Mesothelial cell of epicardium (in vitro differentiated cells): Measurements from ENCODE around the gene CCDC197. TPM values are rescaled to one million over a fixed set of nuclear protein-coding genes. Genes with fewer than 3 reads are reported as not detected.

Source experiments
- DNase-seq, 2 experiments: peaks; one replicate each; pipeline ENCODE4 v3.0.0; 2021; ENCODE audit warnings: low spot score in 2 of 2; ENCODE audit not compliant: unreplicated experiment in 2 of 2
- H3K27ac Mint-ChIP-seq: 2 replicates; pipeline ENCODE4 v1.8.0; 2021; ENCODE audit warnings: mixed read lengths
- H3K27me3 Mint-ChIP-seq: 2 replicates; pipeline ENCODE4 v1.8.0; 2021; ENCODE audit warnings: low read depth, mixed read lengths
- H3K36me3 Mint-ChIP-seq: 2 replicates; pipeline ENCODE4 v1.8.0; 2021; ENCODE audit warnings: mixed read lengths
- H3K4me1 Mint-ChIP-seq: 2 replicates; pipeline ENCODE4 v1.8.0; 2021; ENCODE audit warnings: mixed read lengths
- H3K4me3 Mint-ChIP-seq: 2 replicates; pipeline ENCODE4 v1.8.0; 2021; ENCODE audit warnings: mild to moderate bottlenecking, moderate library complexity, mixed read lengths
- H3K9me3 Mint-ChIP-seq: 2 replicates; pipeline ENCODE4 v1.8.0; 2021; ENCODE audit warnings: mixed read lengths
- total RNA-seq: library from RNA; stranded (reverse); gene quantifications from 3 replicates; pipeline ENCODE4 v1.2.1, GENCODE V29; 2021
- TF ChIP-seq, protein P1 (sequence below): fragments of 200-600 bp; sonication (generic); IDR thresholded peaks from one replicate; pipeline ENCODE4 v1.5.0; 2021; ENCODE audit warnings: antibody characterized with exemption; ENCODE audit not compliant: unreplicated experiment

Gene CCDC197
- total RNA-seq, 1 donor from 2014 or later, result not detected

GRCh38 chr14:93963692-93964091 lies 33.4 kb upstream of the CCDC197 start:
- Mint-ChIP-seq H3K9me3 (no peaks in the 10 kb centered on the region), H3K27ac (no peak overlapping the region), H3K36me3 (no peaks in the 10 kb centered on the region), H3K4me3 (no peak overlapping the region), H3K4me1 (peaks cover 16% of the 10 kb centered on the region), H3K27me3 (no peaks in the 10 kb centered on the region)
- TF ChIP-seq, protein P1, sequence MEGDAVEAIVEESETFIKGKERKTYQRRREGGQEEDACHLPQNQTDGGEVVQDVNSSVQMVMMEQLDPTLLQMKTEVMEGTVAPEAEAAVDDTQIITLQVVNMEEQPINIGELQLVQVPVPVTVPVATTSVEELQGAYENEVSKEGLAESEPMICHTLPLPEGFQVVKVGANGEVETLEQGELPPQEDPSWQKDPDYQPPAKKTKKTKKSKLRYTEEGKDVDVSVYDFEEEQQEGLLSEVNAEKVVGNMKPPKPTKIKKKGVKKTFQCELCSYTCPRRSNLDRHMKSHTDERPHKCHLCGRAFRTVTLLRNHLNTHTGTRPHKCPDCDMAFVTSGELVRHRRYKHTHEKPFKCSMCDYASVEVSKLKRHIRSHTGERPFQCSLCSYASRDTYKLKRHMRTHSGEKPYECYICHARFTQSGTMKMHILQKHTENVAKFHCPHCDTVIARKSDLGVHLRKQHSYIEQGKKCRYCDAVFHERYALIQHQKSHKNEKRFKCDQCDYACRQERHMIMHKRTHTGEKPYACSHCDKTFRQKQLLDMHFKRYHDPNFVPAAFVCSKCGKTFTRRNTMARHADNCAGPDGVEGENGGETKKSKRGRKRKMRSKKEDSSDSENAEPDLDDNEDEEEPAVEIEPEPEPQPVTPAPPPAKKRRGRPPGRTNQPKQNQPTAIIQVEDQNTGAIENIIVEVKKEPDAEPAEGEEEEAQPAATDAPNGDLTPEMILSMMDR, result no peak
- DNase-seq, result no peak

GRCh38 chr14:93964281-93964680 lies 32.8 kb upstream of the CCDC197 start:
- H3K4me3 Mint-ChIP-seq, result no peak overlapping the region

GRCh38 chr14:93964820-93965286 lies 32.2 kb upstream of the CCDC197 start:
- Mint-ChIP-seq H3K27ac (no peak overlapping the region), H3K27me3 (no peaks in the 10 kb centered on the region), H3K9me3 (no peaks in the 10 kb centered on the region), H3K4me3 (no peak overlapping the region), H3K36me3 (no peaks in the 10 kb centered on the region), H3K4me1 (peaks cover 4% of the 10 kb centered on the region)
- TF ChIP-seq, protein P1, result no peak
- no peak for DNase-seq

More at GRCh38 chr14:93964281-93964680, 32.8 kb upstream of the CCDC197 start:
- no peaks in the 10 kb centered on the region for H3K27me3 Mint-ChIP-seq
- TF ChIP-seq, protein P1, result no peak
- no peak for DNase-seq
- H3K27ac Mint-ChIP-seq, result no peak overlapping the region
- no peaks in the 10 kb centered on the region for H3K36me3 Mint-ChIP-seq
- peaks cover 10% of the 10 kb centered on the region for H3K4me1 Mint-ChIP-seq
- H3K9me3 Mint-ChIP-seq, result no peaks in the 10 kb centered on the region

GRCh38 chr14:93965287-93965821 lies 31.7 kb upstream of the CCDC197 start:
- H3K27ac Mint-ChIP-seq, result no peak overlapping the region
- no peaks in the 10 kb centered on the region for H3K27me3 Mint-ChIP-seq

GRCh38 chr14:93965946-93966474 lies 31.1 kb upstream of the CCDC197 start:
- Mint-ChIP-seq H3K27ac (no peak overlapping the region), H3K36me3 (no peaks in the 10 kb centered on the region), H3K9me3 (no peaks in the 10 kb centered on the region), H3K4me3 (no peak overlapping the region), H3K4me1 (no peaks in the 10 kb centered on the region), H3K27me3 (no peaks in the 10 kb centered on the region)
- TF ChIP-seq, protein P1, result no peak
- DNase-seq, result no peak

More at GRCh38 chr14:93965287-93965821, 31.7 kb upstream of the CCDC197 start:
- no peak overlapping the region for H3K4me3 Mint-ChIP-seq
- TF ChIP-seq, protein P1, result no peak
- no peak for DNase-seq
- peaks cover under 1% of the 10 kb centered on the region for H3K4me1 Mint-ChIP-seq
- no peaks in the 10 kb centered on the region for H3K36me3 Mint-ChIP-seq
- H3K9me3 Mint-ChIP-seq, result no peaks in the 10 kb centered on the region
